T-helper 17 cell (primary cell): Measurements from ENCODE around the gene C10orf90. TPM values are rescaled to one million over a fixed set of nuclear protein-coding genes. Genes with fewer than 3 reads are reported as not detected.
"Not testable (repeated sequence)": the region's sequence is repeated elsewhere in the genome, so short reads cannot be mapped to it uniquely, and the experiment has no call there.

Experiments
- ATAC-seq: fragments of 150-1000 bp; cut with Tn5 transposase; 2 replicates; pipeline ENCODE4 v1.10.0; 2021; ENCODE audit warnings: mild to moderate bottlenecking, moderate library complexity
- DNase-seq, 3 donors: peaks; one replicate each; pipeline versions ENCODE4 v3.0.0 to v3.0.0-alpha.2; 2020 to 2021
- H3K9me3 ChIP-seq: one replicate; pipeline ENCODE4 v1.7.0; 2013; ENCODE audit warnings: low read length, mild to moderate bottlenecking; ENCODE audit not compliant: control insufficient read depth, poor library complexity, severe bottlenecking
- H3K27ac Mint-ChIP-seq: one replicate; pipeline ENCODE4 v1.8.0; 2022; ENCODE audit warnings: mild to moderate bottlenecking, moderate library complexity, mixed read lengths
- H3K27me3 Mint-ChIP-seq: one replicate; pipeline ENCODE4 v1.8.0; 2022; ENCODE audit warnings: mixed read lengths
- H3K36me3 Mint-ChIP-seq: one replicate; pipeline ENCODE4 v1.8.0; 2022; ENCODE audit warnings: low read depth, mixed read lengths
- H3K4me1 Mint-ChIP-seq: one replicate; pipeline ENCODE4 v1.8.0; 2022; ENCODE audit warnings: mild to moderate bottlenecking, mixed read lengths
- H3K4me3 Mint-ChIP-seq: one replicate; pipeline ENCODE4 v1.8.0; 2022; ENCODE audit warnings: mild to moderate bottlenecking, moderate library complexity, mixed read lengths
- total RNA-seq, 4 donors: library from RNA in 2 of 4; stranded (reverse) in 2 of 4; gene quantifications; one replicate each; pipeline ENCODE4 v1.2.3 and lab custom pipeline; 2022 to 2026

C10orf90 gene
- total RNA-seq, 2 donors from 2014 or later, result 0.83 TPM; not detected in 1

DNA sequence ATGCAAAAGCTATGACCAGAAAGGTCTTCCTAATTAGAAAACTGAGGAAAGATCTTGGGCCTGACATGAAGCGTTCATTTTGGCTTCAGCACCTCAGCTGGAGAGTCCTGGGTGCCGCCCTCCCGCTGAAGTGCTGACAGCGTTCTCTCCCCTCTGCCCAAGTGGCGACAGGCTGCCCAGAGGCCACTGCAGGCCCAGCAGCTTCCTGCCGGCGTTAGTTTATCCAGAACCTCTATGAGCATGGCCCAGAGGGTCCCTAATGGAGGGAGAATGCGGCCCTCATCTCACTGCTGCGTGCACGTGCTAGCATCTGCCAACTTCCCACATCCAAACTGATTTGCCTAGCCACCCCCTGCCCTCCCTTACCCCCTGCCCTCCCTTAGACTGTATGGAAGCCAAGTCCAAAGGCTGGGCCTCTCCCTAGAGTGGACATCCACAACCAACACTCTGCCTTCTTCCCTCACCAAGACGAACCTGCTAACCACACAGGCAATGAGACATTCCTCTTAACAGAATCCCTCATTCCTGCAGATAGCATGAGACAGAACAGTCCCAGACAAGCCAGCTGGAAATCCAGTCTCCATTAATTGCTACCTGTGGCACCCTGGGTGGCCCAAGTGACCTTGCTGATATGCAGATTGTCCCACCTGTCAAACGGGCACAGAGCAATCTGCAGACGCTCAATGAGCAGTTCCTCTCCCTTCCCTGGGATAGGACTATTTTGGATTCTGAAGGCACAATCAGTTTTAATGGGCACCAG lies 108.4 kb downstream of the C10orf90 start:
- DNase-seq, result no peak
- no peaks in the 10 kb centered on the region for H3K9me3 ChIP-seq
- Mint-ChIP-seq H3K36me3 (peaks cover 6% of the 10 kb centered on the region), H3K4me3 (no peak overlapping the region), H3K27ac (no peak overlapping the region), H3K27me3 (peaks cover 19% of the 10 kb centered on the region), H3K4me1 (no peaks in the 10 kb centered on the region)
- no peak for ATAC-seq

DNA sequence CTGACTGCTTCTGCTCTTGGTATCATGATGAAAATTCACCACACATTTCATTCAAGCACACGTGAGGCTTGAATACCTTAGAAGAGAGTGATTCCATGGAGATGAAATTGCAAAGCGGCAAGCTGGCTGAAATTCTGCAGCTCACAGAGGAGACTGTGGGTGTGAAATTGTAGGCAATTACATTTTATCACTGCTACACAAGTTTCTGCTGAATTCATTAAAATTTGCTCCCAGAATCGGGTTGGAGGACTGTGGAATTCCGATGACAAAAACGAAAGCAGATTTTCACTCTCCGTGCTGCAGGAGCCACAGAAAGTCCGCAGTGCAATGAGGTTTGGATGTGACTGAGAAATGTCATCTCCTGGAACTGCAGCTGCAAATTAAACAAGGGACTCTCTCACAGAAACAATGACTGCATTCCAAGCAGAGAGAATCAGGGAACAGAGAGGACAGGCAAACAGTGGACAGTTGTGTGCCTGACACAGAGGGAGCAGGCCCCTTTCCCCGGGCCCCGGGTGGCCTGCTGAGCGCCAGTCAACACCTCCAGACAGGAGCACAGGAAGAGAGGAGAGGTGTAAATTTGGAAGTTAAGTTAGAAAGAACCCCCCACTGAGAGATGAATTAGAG lies 109.1 kb downstream of the C10orf90 start:
- ATAC-seq (no peak), DNase-seq (no peak)
- no peaks in the 10 kb centered on the region for H3K9me3 ChIP-seq
- H3K36me3 Mint-ChIP-seq, result peaks cover 5% of the 10 kb centered on the region
- no peaks in the 10 kb centered on the region for H3K4me1 Mint-ChIP-seq
- no peak overlapping the region for H3K27ac Mint-ChIP-seq
- H3K27me3 Mint-ChIP-seq, result peaks cover 19% of the 10 kb centered on the region
- no peak overlapping the region for H3K4me3 Mint-ChIP-seq

DNA sequence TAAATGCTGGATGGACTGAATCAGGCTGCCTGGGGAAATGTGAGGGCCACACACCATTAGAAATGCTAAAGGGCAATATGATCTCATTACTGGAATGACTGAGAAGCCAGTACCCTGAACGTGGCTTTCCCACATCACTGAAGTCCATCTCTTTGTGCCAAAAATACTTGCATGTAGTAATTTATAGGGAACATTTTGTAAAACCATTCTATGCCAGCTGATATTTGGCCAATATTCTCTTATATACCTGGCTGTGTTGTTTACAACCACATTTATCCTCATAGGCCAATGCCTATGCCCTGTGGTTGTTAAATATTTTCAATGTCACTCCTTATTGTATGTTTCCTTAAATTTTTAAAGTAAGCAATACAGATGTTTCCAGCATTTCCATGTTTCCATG lies 111.6 kb downstream of the C10orf90 start:
- peaks cover 19% of the 10 kb centered on the region for H3K27me3 Mint-ChIP-seq
- H3K4me3 Mint-ChIP-seq, result no peak overlapping the region
- no peaks in the 10 kb centered on the region for H3K4me1 Mint-ChIP-seq
- no peak for DNase-seq
- no peak for ATAC-seq
- H3K36me3 Mint-ChIP-seq, result peaks cover 3% of the 10 kb centered on the region
- H3K9me3 ChIP-seq, result no peaks in the 10 kb centered on the region
- H3K27ac Mint-ChIP-seq, result no peak overlapping the region

DNA sequence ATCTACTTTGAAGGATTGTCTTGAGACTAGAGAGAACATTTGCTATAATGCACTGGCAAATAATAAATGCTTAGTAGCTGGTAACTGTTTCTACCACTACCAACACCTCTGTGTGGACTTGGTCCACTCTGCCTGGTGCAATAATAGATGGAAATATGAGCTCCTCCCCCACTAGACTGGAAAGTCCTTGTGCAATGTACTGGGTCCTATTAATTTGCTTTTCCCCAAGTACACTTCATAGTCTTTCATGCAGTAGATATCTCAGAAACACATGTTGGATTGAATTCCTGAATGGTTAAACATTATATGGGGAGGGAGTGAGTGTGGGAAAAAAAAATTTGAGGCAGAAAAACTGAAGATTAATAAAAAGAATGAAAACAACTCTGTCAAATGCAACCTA lies 119.3 kb downstream of the C10orf90 start:
- Mint-ChIP-seq H3K36me3 (no peaks in the 10 kb centered on the region), H3K4me1 (no peaks in the 10 kb centered on the region), H3K4me3 (no peak overlapping the region), H3K27me3 (no peaks in the 10 kb centered on the region), H3K27ac (no peak overlapping the region)
- no peak for ATAC-seq
- DNase-seq, result no peak
- H3K9me3 ChIP-seq, result no peaks in the 10 kb centered on the region

DNA sequence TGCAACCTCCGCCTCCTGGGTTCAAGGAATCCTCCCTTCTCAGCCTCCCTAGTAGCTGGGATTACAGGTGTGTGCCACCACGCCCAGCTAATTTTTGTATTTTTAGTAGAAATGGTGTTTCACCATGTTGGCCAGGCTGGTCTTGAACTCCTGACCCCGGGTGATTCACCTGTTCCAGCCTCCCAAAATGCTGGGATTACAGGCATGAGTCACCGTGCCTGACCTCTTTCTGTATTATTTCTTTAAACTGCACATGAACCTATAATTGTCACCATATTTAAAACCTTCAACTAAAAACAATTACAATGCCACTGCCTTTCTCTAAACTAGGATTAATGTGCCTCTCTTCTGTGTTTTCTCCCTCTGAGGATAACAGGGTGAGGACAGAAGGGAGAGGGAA lies 119.9 kb downstream of the C10orf90 start:
- H3K27ac Mint-ChIP-seq, DNase-seq, H3K4me1 Mint-ChIP-seq, H3K36me3 Mint-ChIP-seq, H3K27me3 Mint-ChIP-seq, ATAC-seq, H3K9me3 ChIP-seq, H3K4me3 Mint-ChIP-seq: not testable (repeated sequence)

DNA sequence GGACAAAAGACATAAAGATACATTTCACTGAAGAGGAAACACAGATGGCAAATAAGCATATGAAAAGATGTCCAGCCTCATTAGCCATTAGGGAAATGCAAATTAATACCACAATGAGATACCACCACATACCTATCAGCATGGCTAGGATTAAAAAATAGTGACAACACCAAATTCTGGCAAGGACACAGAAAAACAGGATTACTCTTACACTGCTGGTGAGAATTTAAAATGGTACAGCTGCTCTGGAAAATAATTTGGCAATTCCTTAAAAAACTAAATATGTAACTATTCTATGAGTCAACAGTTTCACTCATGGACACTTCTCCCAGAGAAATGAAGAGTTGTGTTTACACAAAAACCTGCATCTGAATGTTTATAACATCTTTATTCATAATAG lies 121.1 kb downstream of the C10orf90 start:
- Mint-ChIP-seq H3K36me3 (no peaks in the 10 kb centered on the region), H3K4me1 (no peaks in the 10 kb centered on the region), H3K4me3 (no peak overlapping the region), H3K27ac (no peak overlapping the region), H3K27me3 (peaks cover 6% of the 10 kb centered on the region)
- no peak for DNase-seq
- H3K9me3 ChIP-seq, result no peaks in the 10 kb centered on the region
- no peak for ATAC-seq

DNA sequence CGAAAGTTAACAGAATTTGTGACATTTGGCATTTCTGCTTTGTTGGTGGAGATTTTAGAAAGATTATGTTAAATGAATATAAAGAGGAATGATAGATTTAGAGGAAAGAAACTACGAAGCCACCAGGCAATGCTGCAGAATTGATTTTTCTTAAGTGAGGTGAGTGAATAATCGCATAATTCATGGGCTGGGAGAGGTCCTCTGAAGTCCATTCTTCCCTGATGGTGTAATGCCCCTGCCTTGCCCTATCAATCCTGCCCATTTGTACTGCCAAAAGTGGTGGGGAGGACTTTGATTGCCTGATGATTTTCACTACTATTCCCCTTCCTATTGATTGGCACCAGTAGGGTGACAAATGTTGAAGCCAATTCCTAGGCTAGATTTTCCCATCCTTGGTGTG lies 125.9 kb downstream of the C10orf90 start:
- no peak for DNase-seq
- H3K27me3 Mint-ChIP-seq, result peaks cover 12% of the 10 kb centered on the region
- H3K4me3 Mint-ChIP-seq, result no peak overlapping the region
- H3K4me1 Mint-ChIP-seq, result no peaks in the 10 kb centered on the region
- H3K9me3 ChIP-seq, result no peaks in the 10 kb centered on the region
- no peaks in the 10 kb centered on the region for H3K36me3 Mint-ChIP-seq
- ATAC-seq, result no peak
- no peak overlapping the region for H3K27ac Mint-ChIP-seq

DNA sequence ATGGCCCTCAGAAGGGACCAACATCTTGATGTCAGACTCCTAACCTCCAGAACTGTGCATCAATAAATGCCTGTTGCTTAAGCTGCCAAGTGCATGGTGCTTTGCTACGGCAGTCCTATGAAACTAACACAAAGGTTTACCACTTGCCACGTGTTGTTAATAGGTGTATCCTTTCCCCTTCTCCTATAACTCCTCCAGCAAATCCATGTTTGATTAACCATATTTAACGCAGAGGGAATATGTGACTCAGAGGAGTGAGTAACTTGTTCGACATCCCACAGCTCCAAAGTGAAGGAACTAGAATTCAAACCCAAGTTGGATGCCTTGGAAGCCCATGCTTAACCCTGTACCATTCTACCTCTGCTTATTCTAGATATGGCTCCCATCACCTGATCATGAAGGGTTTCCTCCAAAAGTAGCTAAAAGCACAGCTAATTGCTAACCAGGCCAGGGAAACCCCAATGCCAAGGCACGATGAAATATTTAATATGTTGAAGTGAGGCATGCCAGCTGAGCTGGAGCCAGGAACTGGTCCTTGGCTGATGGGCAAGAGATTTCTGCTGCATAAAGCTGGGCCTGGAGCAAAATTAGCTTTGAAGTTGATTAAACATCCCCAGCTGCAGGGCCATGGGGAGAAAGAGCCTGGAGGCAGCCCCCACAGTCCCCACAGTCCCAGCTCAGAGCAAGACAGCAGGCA lies 131.9 kb downstream of the C10orf90 start:
- DNase-seq (no peak), ATAC-seq (no peak)
- no peaks in the 10 kb centered on the region for H3K9me3 ChIP-seq
- Mint-ChIP-seq H3K27ac (no peak overlapping the region), H3K27me3 (peaks cover 11% of the 10 kb centered on the region), H3K4me1 (no peaks in the 10 kb centered on the region), H3K36me3 (no peaks in the 10 kb centered on the region), H3K4me3 (no peak overlapping the region)

DNA sequence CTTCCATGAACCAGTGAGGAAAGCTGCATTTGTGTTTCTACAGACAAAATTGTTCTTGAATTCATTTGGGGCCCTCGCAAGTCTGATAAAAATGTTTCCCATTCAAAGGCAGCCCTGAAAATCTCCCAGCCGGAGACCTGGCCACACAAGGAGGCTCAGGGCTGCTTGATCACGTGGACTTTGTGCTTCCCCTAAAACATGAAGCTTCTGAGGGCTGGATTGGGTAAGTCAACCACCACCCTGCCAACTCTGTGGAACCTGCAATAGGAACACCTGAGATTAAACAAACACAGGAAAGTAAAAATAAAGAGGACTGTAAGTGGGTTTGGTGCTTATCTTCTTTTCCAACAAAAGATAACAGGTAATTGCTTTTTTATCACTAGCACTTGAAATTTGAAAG lies 133.8 kb downstream of the C10orf90 start:
- Mint-ChIP-seq H3K4me1 (no peaks in the 10 kb centered on the region), H3K4me3 (no peak overlapping the region), H3K36me3 (no peaks in the 10 kb centered on the region), H3K27ac (no peak overlapping the region), H3K27me3 (peaks cover 16% of the 10 kb centered on the region)
- ATAC-seq, result no peak
- DNase-seq, result no peak
- no peaks in the 10 kb centered on the region for H3K9me3 ChIP-seq

DNA sequence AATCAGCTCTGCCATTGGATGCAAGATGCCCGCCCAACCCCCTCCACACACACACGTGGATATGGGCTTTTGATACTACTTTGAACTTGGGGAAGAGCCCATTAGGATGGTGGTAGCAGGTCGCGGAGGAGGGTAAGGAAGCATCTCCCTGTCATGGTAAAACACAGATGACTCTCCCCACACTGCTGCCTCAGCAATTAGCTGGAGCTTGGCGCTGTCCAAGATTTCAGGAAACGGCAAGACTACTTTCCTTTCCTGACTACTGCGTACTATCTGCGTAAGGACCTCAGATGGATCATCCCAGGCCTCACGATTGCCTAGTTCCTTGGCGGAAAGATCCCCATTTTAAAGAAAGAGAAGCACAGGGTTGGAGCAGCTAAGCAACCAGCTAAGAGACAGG lies 134.3 kb downstream of the C10orf90 start:
- Mint-ChIP-seq H3K4me1 (no peaks in the 10 kb centered on the region), H3K36me3 (no peaks in the 10 kb centered on the region), H3K27me3 (peaks cover 16% of the 10 kb centered on the region), H3K27ac (no peak overlapping the region), H3K4me3 (no peak overlapping the region)
- DNase-seq (no peak), ATAC-seq (no peak)
- no peaks in the 10 kb centered on the region for H3K9me3 ChIP-seq

DNA sequence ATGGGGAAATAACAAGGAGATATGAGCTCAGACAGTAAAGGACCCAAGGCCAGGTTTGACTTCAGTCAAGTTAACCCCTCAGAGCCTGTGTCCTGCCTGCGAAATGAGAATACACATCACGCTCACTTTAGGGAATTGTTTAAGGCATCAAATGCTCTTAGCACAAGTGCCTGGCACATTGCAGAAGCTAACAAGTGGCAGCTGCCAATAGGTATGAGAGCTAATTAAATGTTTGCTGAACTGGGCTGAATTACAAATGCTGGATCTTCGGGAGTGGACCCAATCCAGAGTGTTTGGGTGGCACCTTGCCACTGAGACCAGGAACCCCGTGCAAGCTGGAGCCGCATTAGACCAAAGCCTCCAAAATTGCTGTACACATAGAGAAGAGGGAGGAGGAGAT lies 136.8 kb downstream of the C10orf90 start:
- ATAC-seq, result no peak
- Mint-ChIP-seq H3K27me3 (peaks cover 5% of the 10 kb centered on the region), H3K4me3 (no peak overlapping the region), H3K27ac (no peak overlapping the region), H3K36me3 (no peaks in the 10 kb centered on the region), H3K4me1 (no peaks in the 10 kb centered on the region)
- H3K9me3 ChIP-seq, result no peaks in the 10 kb centered on the region
- no peak for DNase-seq

DNA sequence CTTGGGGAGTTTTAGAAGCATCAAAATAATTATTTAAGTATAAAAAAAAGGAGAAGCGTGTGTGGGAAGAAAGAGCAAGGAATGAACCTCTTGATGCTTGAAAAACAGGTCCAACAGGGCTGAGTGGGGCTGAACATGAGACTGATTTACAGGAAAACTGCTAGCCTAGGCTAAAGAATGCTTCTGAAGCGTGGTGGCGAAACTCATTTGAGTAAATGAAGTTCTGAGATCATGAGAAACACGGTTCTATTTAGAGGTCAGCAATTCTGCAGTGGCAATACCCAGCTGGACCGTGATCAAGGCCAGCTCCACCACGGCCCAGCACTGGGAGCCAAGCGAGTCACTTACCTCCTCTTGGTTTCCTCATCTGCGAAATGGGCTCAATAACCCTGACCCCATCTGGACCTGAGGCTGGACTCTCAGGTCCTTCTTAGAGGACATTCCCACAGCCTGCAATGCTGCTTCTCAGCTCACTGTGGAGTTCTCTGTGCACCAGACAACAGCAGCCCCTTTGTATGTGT lies 142.1 kb downstream of the C10orf90 start:
- Mint-ChIP-seq H3K36me3 (no peaks in the 10 kb centered on the region), H3K4me3 (no peak overlapping the region), H3K27me3 (peaks cover 4% of the 10 kb centered on the region), H3K4me1 (no peaks in the 10 kb centered on the region), H3K27ac (no peak overlapping the region)
- DNase-seq, result no peak
- H3K9me3 ChIP-seq, result no peaks in the 10 kb centered on the region
- ATAC-seq, result no peak

DNA sequence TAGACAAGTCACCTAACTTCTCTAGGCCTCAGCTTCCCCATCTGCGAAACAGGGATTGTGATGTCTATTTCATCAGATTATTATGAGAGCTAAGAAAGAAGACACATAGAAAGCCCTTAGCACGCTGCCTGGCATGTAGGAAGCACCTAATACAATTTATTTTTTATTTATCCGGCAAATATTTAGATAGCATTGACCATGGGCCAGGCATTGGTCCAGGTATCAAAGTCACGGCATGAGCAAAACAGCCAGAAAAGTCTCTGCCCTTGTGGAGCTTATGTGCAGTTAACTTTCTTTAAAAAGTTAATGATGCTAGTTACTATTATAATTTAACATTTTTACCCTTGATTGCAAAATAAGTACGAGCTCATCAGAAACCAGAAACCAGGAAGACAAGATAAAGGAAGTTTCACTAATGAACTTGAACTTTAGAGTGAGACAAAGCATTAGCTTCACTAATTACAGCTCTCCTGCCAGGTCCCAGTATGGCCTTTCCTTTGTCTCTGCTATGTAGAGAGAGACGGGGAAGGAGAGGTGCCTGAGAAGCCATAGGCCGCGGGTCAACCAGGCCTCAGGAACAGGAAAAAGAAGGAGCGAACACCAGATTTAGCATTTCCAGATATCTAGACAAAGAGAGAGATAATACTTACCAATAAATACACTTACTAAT lies 142.7 kb downstream of the C10orf90 start:
- Mint-ChIP-seq H3K36me3 (no peaks in the 10 kb centered on the region), H3K4me1 (no peaks in the 10 kb centered on the region), H3K27ac (no peak overlapping the region), H3K27me3 (no peaks in the 10 kb centered on the region), H3K4me3 (no peak overlapping the region)
- ATAC-seq (no peak), DNase-seq (no peak)
- no peaks in the 10 kb centered on the region for H3K9me3 ChIP-seq
